GM12878 (cell line): Measurements from ENCODE around the gene NTRK3. TPM values are rescaled to one million over a fixed set of nuclear protein-coding genes. Genes with fewer than 3 reads are reported as not detected.

ENCODE experiments used
- ATAC-seq: fragments of 200-7000 bp; cut with Tn5 transposase; 3 replicates; pipeline ENCODE4 v1.9.1; 2020; ENCODE audit warnings: mild to moderate bottlenecking, moderate library complexity
- BruUV-seq: library from RNA; stranded (reverse); fragments of 400-500 nt; replicated peaks from 2 replicates; lab custom pipeline; 2021; lab: Mats Ljungman, UMichigan
- CTCF ChIA-PET: fragments of 300-600 bp; sonication (Branson Sonifier 250); formaldehyde crosslinking; extraction: SDS; loops from one replicate; lab custom pipeline; 2021; ENCODE audit warnings: inconsistent platforms; lab: Yijun Ruan, JAX
- POLR2A ChIA-PET: fragments of 350-600 bp; formaldehyde crosslinking; extraction: SDS; loops from one replicate; lab custom pipeline; 2021; ENCODE audit warnings: inconsistent platforms; lab: Charles Lee
- RAD21 ChIA-PET: fragments of 300-600 bp; sonication (Branson Sonifier 250); formaldehyde crosslinking; loops from one replicate; lab custom pipeline; 2023; ENCODE audit warnings: antibody characterized with exemption; ENCODE audit not compliant: unreplicated experiment; lab: Charles Lee
- SMC1A ChIA-PET: fragments of 300-600 bp; sonication (Branson Sonifier 250); formaldehyde crosslinking; loops from one replicate; lab custom pipeline; 2023; ENCODE audit not compliant: unreplicated experiment, uncharacterized antibody; lab: Charles Lee
- DNase-seq: peaks from one replicate; pipeline ENCODE4 v3.0.0-alpha.2; 2011; ENCODE audit warnings: low read depth, low spot score
- FAIRE-seq: peaks from 3 replicates; lab custom pipeline; 2011; peaks lifted over from hg19 to GRCh38; lab: Jason Lieb, UNC
- H2AFZ ChIP-seq: 2 replicates; pipeline ENCODE4 v1.6.0; 2011; ENCODE audit warnings: low read depth, low read length, control low read depth; ENCODE audit not compliant: control insufficient read depth
- H3K27ac ChIP-seq: 2 replicates; pipeline ENCODE4 v1.5.1; 2011; ENCODE audit warnings: control low read depth; ENCODE audit not compliant: control insufficient read depth, insufficient read depth
- H3K27me3 ChIP-seq, 2 experiments: replicated peaks in 1 of 2; 2 replicates each; pipeline versions ENCODE4 v1.6.0 to v1.6.1; 2011; ENCODE audit warnings: low read length in 1 of 2; ENCODE audit not compliant: control insufficient read depth in 2 of 2, insufficient read depth in 2 of 2
- H3K36me3 ChIP-seq, 2 experiments: 2 replicates each; pipeline ENCODE4 v1.5.1; 2011; ENCODE audit warnings: low read length in 1 of 2; ENCODE audit not compliant: control insufficient read depth in 2 of 2, insufficient read depth in 2 of 2
- H3K4me1 ChIP-seq: 2 replicates; pipeline ENCODE4 v1.6.1; 2011; ENCODE audit warnings: mild to moderate bottlenecking, low read length, moderate library complexity, mixed read lengths; ENCODE audit not compliant: control insufficient read depth, insufficient read depth
- H3K4me2 ChIP-seq: 2 replicates; pipeline ENCODE4 v1.6.0; 2011; ENCODE audit warnings: control low read depth; ENCODE audit not compliant: control insufficient read depth, insufficient read depth
- H3K4me3 ChIP-seq: fragments of 200-600 bp; sonication (generic); 2 replicates; pipeline ENCODE4 v1.5.1; 2016
- H3K79me2 ChIP-seq: 2 replicates; pipeline ENCODE4 v1.6.0; 2011; ENCODE audit warnings: low read length; ENCODE audit not compliant: control insufficient read depth, insufficient read depth
- H3K9ac ChIP-seq: 2 replicates; pipeline ENCODE4 v1.8.0; 2011; ENCODE audit warnings: low read length, control low read depth, mixed read lengths; ENCODE audit not compliant: control insufficient read depth, insufficient read depth
- H3K9me3 ChIP-seq: replicated peaks from 3 replicates; pipeline ENCODE4 v1.5.1; 2011; ENCODE audit warnings: mild to moderate bottlenecking, low read length; ENCODE audit not compliant: control insufficient read depth, insufficient read depth
- H4K20me1 ChIP-seq: 2 replicates; pipeline ENCODE4 v1.6.0; 2011; ENCODE audit not compliant: control insufficient read depth, insufficient read depth
- ATF7 ChIP-seq: fragments of 450-650 bp; IDR thresholded peaks from 2 replicates; pipeline ENCODE4 v1.6.1; 2016; ENCODE audit warnings: low read depth, mild to moderate bottlenecking
- BMI1 ChIP-seq: fragments of 450-650 bp; IDR thresholded peaks from 2 replicates; pipeline ENCODE4 v1.6.1; 2016; ENCODE audit warnings: mild to moderate bottlenecking, moderate library complexity, borderline replicate concordance
- CEBPB ChIP-seq, 2 experiments: fragments of 150-350 bp in 1 of 2; IDR thresholded peaks; 2 replicates each; pipeline ENCODE4 v1.6.1; 2012 to 2014; ENCODE audit warnings: low read depth in 2 of 2, low read length in 2 of 2, borderline replicate concordance in 1 of 2, inconsistent platforms in 1 of 2
- FOS ChIP-seq: IDR thresholded peaks from 3 replicates; pipeline ENCODE4 v1.6.1; 2011; ENCODE audit warnings: borderline replicate concordance; ENCODE audit not compliant: insufficient read length; ENCODE audit errors: extremely low read depth
- IRF3 ChIP-seq: fragments of 450-650 bp; IDR thresholded peaks from 2 replicates; pipeline ENCODE4 v1.6.1; 2014; ENCODE audit warnings: mild to moderate bottlenecking
- IRF4 ChIP-seq: IDR thresholded peaks from 2 replicates; pipeline ENCODE4 v1.6.1; 2011; ENCODE audit warnings: low read depth, low read length
- NBN ChIP-seq: fragments of 450-650 bp; IDR thresholded peaks from 2 replicates; pipeline ENCODE4 v1.6.1; 2016
- SMARCA5 ChIP-seq: fragments of 450-650 bp; IDR thresholded peaks from 2 replicates; pipeline ENCODE4 v1.6.1; 2017; ENCODE audit warnings: mild to moderate bottlenecking
- SREBF1 ChIP-seq: IDR thresholded peaks from 2 replicates; pipeline ENCODE4 v1.6.1; 2012; ENCODE audit warnings: mild to moderate bottlenecking, low read length
- SUPT20H ChIP-seq: IDR thresholded peaks from 2 replicates; pipeline ENCODE4 v1.6.1; 2011; ENCODE audit warnings: low read depth, mild to moderate bottlenecking, low read length, moderate library complexity, borderline replicate concordance; ENCODE audit not compliant: control insufficient read depth
- SUZ12 ChIP-seq: fragments of 200-600 bp; sonication (generic); IDR thresholded peaks from one replicate; pipeline ENCODE4 v1.6.1; 2018; ENCODE audit warnings: antibody characterized with exemption, mild to moderate bottlenecking; ENCODE audit not compliant: unreplicated experiment
- USF2 ChIP-seq: IDR thresholded peaks from 2 replicates; pipeline ENCODE4 v1.6.1; 2011; ENCODE audit warnings: low read depth, low read length, improper control_type of control experiment, borderline replicate concordance
- ZNF24 ChIP-seq: fragments of 450-650 bp; IDR thresholded peaks from 2 replicates; pipeline ENCODE4 v1.6.1; 2017; ENCODE audit warnings: antibody characterized with exemption, mild to moderate bottlenecking
- ZNF384 ChIP-seq: IDR thresholded peaks from 2 replicates; pipeline ENCODE4 v1.6.1; 2012; ENCODE audit warnings: low read depth, mild to moderate bottlenecking, low read length, improper control_type of control experiment, borderline replicate concordance
- ZNF622 ChIP-seq: fragments of 450-650 bp; IDR thresholded peaks from 2 replicates; pipeline ENCODE4 v1.6.1; 2017; ENCODE audit warnings: mild to moderate bottlenecking, inconsistent platforms
- ZZZ3 ChIP-seq: IDR thresholded peaks from 2 replicates; pipeline ENCODE4 v1.6.1; 2011; ENCODE audit warnings: low read depth; ENCODE audit not compliant: control insufficient read depth, insufficient read length
- WGBS: methylation state at CpG from one replicate; pipeline ENCODE4 v1.1.6; 2016; ENCODE audit warnings: low lambda C conversion rate; ENCODE audit not compliant: insufficient replicate concordance, insufficient coverage; ENCODE audit errors: missing lambda C conversion rate; 5-methylcytosine and 5-hydroxymethylcytosine counted together
- in situ Hi-C: fragments of 300-500 bp; cut with MboI; formaldehyde crosslinking; loops from 9 replicates; pipeline ENCODE4 v1.14.3; 2018; ENCODE audit warnings: mixed read lengths
- intact Hi-C: fragments of 100-400 bp; cut with micrococcal nuclease; formaldehyde crosslinking; loops from one replicate; pipeline ENCODE4 v1.14.2; 2022; ENCODE audit not compliant: unreplicated experiment
- polyA plus RNA-seq, 11 experiments: library from polyadenylated mRNA; depleted of rRNA in 4 of 11; unstranded in 6 of 11; stranded (reverse) in 5 of 11; fragments of >200 nt; fragmentation: Nextera tagmentation in 4 of 11; fragmentation: Illumina TruSeq in 1 of 11; extraction: Ambion mirVana in 4 of 11; extraction: Trizol in 1 of 11; gene quantifications; 1 replicate in 1 of 11; 2 replicates in 10 of 11; pipeline versions ENCODE4 v1.2.1 to v1.2.3, GENCODE V29; 2011 to 2016; ENCODE audit warnings: inconsistent platforms in 2 of 11, missing spikeins in 2 of 11, low read depth in 1 of 11
- total RNA-seq, 4 experiments: library from RNA; depleted of rRNA in 3 of 4; stranded (reverse); fragments of >200 nt in 3 of 4; fragmentation: Illumina TruSeq in 1 of 4; extraction: Trizol in 1 of 4; gene quantifications; 2 replicates each; pipeline versions ENCODE4 v1.2.1 to v1.2.3, GENCODE V29; 2013 to 2021

NTRK3 gene
- total and polyA plus RNA-seq, 10 of the 15 experiments (the other 5 are each of a cell fraction or from before 2014, with no cell fraction given): not detected

GRCh38 chr15:88208396-88208795 lies 48.1 kb downstream of the NTRK3 start:
- Histone ChIP-seq H3K9ac (no peak overlapping the region), H3K9me3 (no peaks in the 10 kb centered on the region), H3K27me3 (peaks cover 0 to 2% of the 10 kb centered on the region in 2 experiments; a peak in 1 of 4 replicates), H3K36me3 (no peaks in the 10 kb centered on the region), H3K4me1 (no peaks in the 10 kb centered on the region), H3K27ac (no peak overlapping the region), H3K79me2 (no peaks in the 10 kb centered on the region), H4K20me1 (no peaks in the 10 kb centered on the region), H2AFZ (no peak overlapping the region), H3K4me2 (no peak overlapping the region), H3K4me3 (no peak overlapping the region)
- TF ChIP-seq FOS: no peak
- no peak for TF ChIP-seq ZNF24
- TF ChIP-seq SMARCA5: no peak
- TF ChIP-seq SREBF1: no peak
- no peak for TF ChIP-seq NBN
- TF ChIP-seq ATF7: no peak
- no peak for TF ChIP-seq IRF3
- no peak for TF ChIP-seq CEBPB (IDR thresholded peaks at IDR 0.05; ENCODE audit: borderline replicate concordance in 1 of 2, low read depth in 2 of 2, low read length in 2 of 2)
- no peak for TF ChIP-seq ZNF384
- no peak for TF ChIP-seq ZNF622
- TF ChIP-seq ZZZ3: no peak
- no peak for TF ChIP-seq SUPT20H
- no peak for TF ChIP-seq BMI1
- TF ChIP-seq USF2: no peak
- no peak for TF ChIP-seq SUZ12
- TF ChIP-seq IRF4: no peak
- FAIRE-seq (no peak), ATAC-seq (no peak), DNase-seq (no peak)
- ChIA-PET POLR2A (no interaction called here), SMC1A (no interaction called here), CTCF (no interaction called here), RAD21 (no interaction called here)
- 0% methylated on average over 2 of the region's 2 CpGs for WGBS
- BruUV-seq: no TSS peak
- intact Hi-C loops: no loop called here
- in situ Hi-C loops: no loop called here
